Measurements from ENCODE around the gene CDKAL1.

DNA sequence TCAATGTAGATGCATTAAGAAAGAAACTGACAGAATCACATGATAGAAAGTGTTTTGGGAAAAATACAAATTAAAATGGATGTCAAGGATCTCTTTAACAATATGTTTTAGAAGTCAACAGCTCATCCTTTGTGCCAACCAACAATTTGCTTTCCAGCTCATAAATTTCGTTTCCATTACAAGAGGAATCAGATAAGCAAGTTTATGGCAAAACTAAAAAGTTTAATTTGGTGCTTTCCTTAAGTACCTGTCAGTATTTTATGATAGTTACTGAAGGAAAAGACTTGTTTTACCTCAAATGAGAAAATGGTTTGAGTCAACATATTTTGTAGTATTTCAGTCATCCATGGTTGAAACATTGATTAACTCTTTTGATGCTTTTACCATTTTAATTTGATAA is 130.0 kb downstream of the CDKAL1 start:
- TF ChIP-seq, protein P1, sequence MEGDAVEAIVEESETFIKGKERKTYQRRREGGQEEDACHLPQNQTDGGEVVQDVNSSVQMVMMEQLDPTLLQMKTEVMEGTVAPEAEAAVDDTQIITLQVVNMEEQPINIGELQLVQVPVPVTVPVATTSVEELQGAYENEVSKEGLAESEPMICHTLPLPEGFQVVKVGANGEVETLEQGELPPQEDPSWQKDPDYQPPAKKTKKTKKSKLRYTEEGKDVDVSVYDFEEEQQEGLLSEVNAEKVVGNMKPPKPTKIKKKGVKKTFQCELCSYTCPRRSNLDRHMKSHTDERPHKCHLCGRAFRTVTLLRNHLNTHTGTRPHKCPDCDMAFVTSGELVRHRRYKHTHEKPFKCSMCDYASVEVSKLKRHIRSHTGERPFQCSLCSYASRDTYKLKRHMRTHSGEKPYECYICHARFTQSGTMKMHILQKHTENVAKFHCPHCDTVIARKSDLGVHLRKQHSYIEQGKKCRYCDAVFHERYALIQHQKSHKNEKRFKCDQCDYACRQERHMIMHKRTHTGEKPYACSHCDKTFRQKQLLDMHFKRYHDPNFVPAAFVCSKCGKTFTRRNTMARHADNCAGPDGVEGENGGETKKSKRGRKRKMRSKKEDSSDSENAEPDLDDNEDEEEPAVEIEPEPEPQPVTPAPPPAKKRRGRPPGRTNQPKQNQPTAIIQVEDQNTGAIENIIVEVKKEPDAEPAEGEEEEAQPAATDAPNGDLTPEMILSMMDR (IDR thresholded peaks at IDR 0.05), result no peak
- TF ChIP-seq POLR2AphosphoS5 (IDR thresholded peaks at IDR 0.05), result no peak
- TF ChIP-seq POLR2A (IDR thresholded peaks at IDR 0.05), result no peak
- TF ChIP-seq EP300 (IDR thresholded peaks at IDR 0.05), result no peak
